Upper lobe of left lung (tissue), 4 donors: ENCODE measurements around the gene DCANP1.

Source experiments
- EP300 ChIP-seq, 4 donors: sonication (generic); formaldehyde crosslinking; IDR thresholded peaks; one replicate each; pipeline ENCODE4 v1.5.1; 2017; ENCODE audit warnings: antibody characterized with exemption in 4 of 4, control low read depth in 2 of 4
- POLR2A ChIP-seq, 4 donors: fragments of 450-650 bp; IDR thresholded peaks; one replicate each; pipeline ENCODE4 v1.5.1; 2016 to 2017; ENCODE audit warnings: antibody characterized with exemption in 4 of 4, mild to moderate bottlenecking in 2 of 4
- POLR2AphosphoS5 ChIP-seq, 2 donors: sonication (generic); formaldehyde crosslinking; IDR thresholded peaks; one replicate each; pipeline ENCODE4 v1.5.1; 2017; ENCODE audit warnings: antibody characterized with exemption in 2 of 2
- TF ChIP-seq, protein P1 (sequence below), 6 experiments: fragments of 450-650 bp in 4 of 6; fragments of 200-600 bp in 2 of 6; sonication (generic) in 2 of 6; IDR thresholded peaks; one replicate each; pipeline ENCODE4 v1.5.1; 2016 to 2019; ENCODE audit warnings: antibody characterized with exemption in 6 of 6

DNA sequence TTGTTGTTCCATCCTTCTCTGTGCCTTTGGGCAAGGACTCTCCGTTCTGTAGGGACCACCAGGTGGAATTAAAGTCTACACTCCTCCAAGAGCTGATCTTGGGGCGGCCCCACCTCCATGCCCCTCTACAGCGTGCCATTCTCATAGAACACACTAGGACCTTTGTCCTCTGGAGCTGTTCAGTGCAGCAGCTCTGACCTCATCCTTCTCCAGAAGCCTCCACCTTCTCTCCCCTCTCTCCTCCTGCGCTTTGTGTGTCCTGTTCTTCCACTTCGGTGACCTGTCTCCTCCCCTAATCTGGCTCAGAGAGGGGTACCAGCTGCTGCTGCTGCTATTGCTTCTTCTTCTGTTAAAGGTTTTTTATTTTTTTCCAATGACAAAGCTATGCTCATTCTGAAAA is 46.3 kb downstream of the DCANP1 start:
- TF ChIP-seq, protein P1, sequence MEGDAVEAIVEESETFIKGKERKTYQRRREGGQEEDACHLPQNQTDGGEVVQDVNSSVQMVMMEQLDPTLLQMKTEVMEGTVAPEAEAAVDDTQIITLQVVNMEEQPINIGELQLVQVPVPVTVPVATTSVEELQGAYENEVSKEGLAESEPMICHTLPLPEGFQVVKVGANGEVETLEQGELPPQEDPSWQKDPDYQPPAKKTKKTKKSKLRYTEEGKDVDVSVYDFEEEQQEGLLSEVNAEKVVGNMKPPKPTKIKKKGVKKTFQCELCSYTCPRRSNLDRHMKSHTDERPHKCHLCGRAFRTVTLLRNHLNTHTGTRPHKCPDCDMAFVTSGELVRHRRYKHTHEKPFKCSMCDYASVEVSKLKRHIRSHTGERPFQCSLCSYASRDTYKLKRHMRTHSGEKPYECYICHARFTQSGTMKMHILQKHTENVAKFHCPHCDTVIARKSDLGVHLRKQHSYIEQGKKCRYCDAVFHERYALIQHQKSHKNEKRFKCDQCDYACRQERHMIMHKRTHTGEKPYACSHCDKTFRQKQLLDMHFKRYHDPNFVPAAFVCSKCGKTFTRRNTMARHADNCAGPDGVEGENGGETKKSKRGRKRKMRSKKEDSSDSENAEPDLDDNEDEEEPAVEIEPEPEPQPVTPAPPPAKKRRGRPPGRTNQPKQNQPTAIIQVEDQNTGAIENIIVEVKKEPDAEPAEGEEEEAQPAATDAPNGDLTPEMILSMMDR (IDR thresholded peaks at IDR 0.05): no peak
- TF ChIP-seq POLR2A (IDR thresholded peaks at IDR 0.05) (no peak), EP300 (IDR thresholded peaks at IDR 0.05) (no peak), POLR2AphosphoS5 (IDR thresholded peaks at IDR 0.05) (no peak)
